Liver (tissue), 9 donors: ENCODE data around the gene COG7. TPM values are rescaled to one million over a fixed set of nuclear protein-coding genes. Genes with fewer than 3 reads are reported as not detected.

Source experiments
- DNase-seq: peaks from one replicate; pipeline ENCODE4 v3.0.0-alpha.2; 2017; ENCODE audit warnings: low spot score
- H3K27ac ChIP-seq, 2 donors: one replicate each; pipeline ENCODE4 v1.7.0; 2013; ENCODE audit warnings: inconsistent platforms in 2 of 2, low read length in 2 of 2, control low read depth in 1 of 2, low read depth in 1 of 2, mild to moderate bottlenecking in 1 of 2
- H3K27me3 ChIP-seq, 4 donors: one replicate each; pipeline versions ENCODE4 v1.6.1 to v1.7.0; 2013; ENCODE audit warnings: low read length in 3 of 4, inconsistent platforms in 1 of 4, mild to moderate bottlenecking in 1 of 4, moderate library complexity in 1 of 4; ENCODE audit not compliant: control insufficient read depth in 4 of 4, insufficient read depth in 4 of 4
- H3K36me3 ChIP-seq, 4 donors: one replicate each; pipeline versions ENCODE4 v1.6.1 to v1.7.0; 2013; ENCODE audit warnings: low read length in 3 of 4, mild to moderate bottlenecking in 3 of 4, low read depth in 1 of 4, moderate library complexity in 1 of 4; ENCODE audit not compliant: control insufficient read depth in 4 of 4, insufficient read depth in 3 of 4
- H3K4me1 ChIP-seq, 4 donors: one replicate each; pipeline versions ENCODE4 v1.6.1 to v1.7.0; 2013; ENCODE audit warnings: low read length in 3 of 4, mild to moderate bottlenecking in 3 of 4, moderate library complexity in 1 of 4; ENCODE audit not compliant: control insufficient read depth in 4 of 4, insufficient read depth in 4 of 4
- H3K4me3 ChIP-seq, 3 donors: one replicate each; pipeline versions ENCODE4 v1.6.1 to v1.7.0; 2013; ENCODE audit warnings: low read length in 3 of 3, control low read depth in 1 of 3, low read depth in 1 of 3, mild to moderate bottlenecking in 1 of 3
- H3K9ac ChIP-seq, 2 donors: one replicate each; pipeline ENCODE4 v1.7.0; 2013; ENCODE audit warnings: low read length in 2 of 2, mild to moderate bottlenecking in 2 of 2, moderate library complexity in 2 of 2, control low read depth in 1 of 2, low read depth in 1 of 2
- H3K9me3 ChIP-seq, 4 donors: one replicate each; pipeline versions ENCODE4 v1.6.1 to v1.7.0; 2013; ENCODE audit warnings: low read length in 3 of 4; ENCODE audit not compliant: control insufficient read depth in 4 of 4
- EGR1 ChIP-seq, 2 donors: IDR thresholded peaks; 2 replicates each; pipeline ENCODE4 v1.6.1; 2016 to 2018; ENCODE audit warnings: antibody characterized with exemption in 2 of 2, low read depth in 2 of 2
- FOXA1 ChIP-seq: IDR thresholded peaks from 2 replicates; pipeline ENCODE4 v1.6.1; 2016; ENCODE audit warnings: antibody characterized with exemption
- FOXA2 ChIP-seq: IDR thresholded peaks from 2 replicates; pipeline ENCODE4 v1.6.1; 2016; ENCODE audit warnings: antibody characterized with exemption
- GABPA ChIP-seq, 2 donors: IDR thresholded peaks in 1 of 2; conservative IDR thresholded peaks in 1 of 2; 2 replicates each; pipeline ENCODE4 v1.6.1; 2016; ENCODE audit warnings: antibody characterized with exemption in 2 of 2, mild to moderate bottlenecking in 1 of 2, moderate library complexity in 1 of 2
- HNF4A ChIP-seq, 2 donors: conservative IDR thresholded peaks; 2 replicates each; pipeline ENCODE4 v1.6.1; 2016; ENCODE audit warnings: antibody characterized with exemption in 2 of 2, mild to moderate bottlenecking in 2 of 2
- HNF4G ChIP-seq: IDR thresholded peaks from 2 replicates; pipeline ENCODE4 v1.6.1; 2016; ENCODE audit warnings: antibody characterized with exemption
- JUND ChIP-seq, 2 donors: IDR thresholded peaks; 2 replicates each; pipeline ENCODE4 v1.6.1; 2016; ENCODE audit warnings: antibody characterized with exemption in 2 of 2
- NR2F2 ChIP-seq: IDR thresholded peaks from 2 replicates; pipeline ENCODE4 v1.6.1; 2016; ENCODE audit warnings: antibody characterized with exemption
- RAD21 ChIP-seq, 2 donors: IDR thresholded peaks; 2 replicates each; pipeline ENCODE4 v1.6.1; 2016; ENCODE audit warnings: antibody characterized with exemption in 2 of 2, mild to moderate bottlenecking in 2 of 2
- RXRA ChIP-seq, 2 donors: IDR thresholded peaks; 2 replicates each; pipeline ENCODE4 v1.6.1; 2017 to 2018; ENCODE audit warnings: antibody characterized with exemption in 2 of 2, mild to moderate bottlenecking in 1 of 2
- SP1 ChIP-seq: IDR thresholded peaks from 2 replicates; pipeline ENCODE4 v1.6.1; 2018; ENCODE audit warnings: antibody characterized with exemption, mild to moderate bottlenecking
- TAF1 ChIP-seq: conservative IDR thresholded peaks from 2 replicates; pipeline ENCODE4 v1.6.1; 2016; ENCODE audit warnings: antibody characterized with exemption, mild to moderate bottlenecking
- YY1 ChIP-seq: IDR thresholded peaks from 2 replicates; pipeline ENCODE4 v1.6.1; 2016; ENCODE audit warnings: antibody characterized with exemption, mild to moderate bottlenecking
- WGBS: extraction: QIAGEN DNeasy Blood & Tissue Kit; methylation state at CpG from one replicate; pipeline ENCODE4 v1.1.7; 2013; 5-methylcytosine and 5-hydroxymethylcytosine counted together
- polyA plus RNA-seq, 2 donors: library from polyadenylated mRNA; stranded (reverse) in 1 of 2; unstranded in 1 of 2; fragments of 200-250 nt in 1 of 2; fragments of >200 nt in 1 of 2; fragmentation: Nextera tagmentation in 1 of 2; extraction: Ambion mirVana in 1 of 2; gene quantifications; one replicate each; pipeline versions ENCODE4 v1.2.1 to v1.2.3, GENCODE V29; 2013 to 2015
- total RNA-seq, 2 donors: library from RNA; depleted of rRNA; stranded (reverse); fragments of >200 nt; gene quantifications; one replicate each; pipeline ENCODE4 v1.2.3, GENCODE V29; 2014
- TF ChIP-seq, protein P1 (sequence below): IDR thresholded peaks from 2 replicates; pipeline ENCODE4 v1.6.1; 2016; ENCODE audit warnings: antibody characterized with exemption
- TF ChIP-seq, protein P2 (sequence below): IDR thresholded peaks from 2 replicates; pipeline ENCODE4 v1.6.1; 2016; ENCODE audit warnings: antibody characterized with exemption
- TF ChIP-seq, protein P3 (sequence below): fragments of 150-350 bp; IDR thresholded peaks from 2 replicates; pipeline ENCODE4 v1.5.1; 2017; ENCODE audit warnings: improper control_type of control experiment, low read depth, low read length; ENCODE audit not compliant: missing input control
- TF ChIP-seq, protein P4 (sequence below): IDR thresholded peaks from 2 replicates; pipeline ENCODE4 v1.6.1; 2016; ENCODE audit warnings: antibody characterized with exemption
- TF ChIP-seq, protein P5 (sequence below): IDR thresholded peaks from 2 replicates; pipeline ENCODE4 v1.6.1; 2016; ENCODE audit warnings: antibody characterized with exemption, mild to moderate bottlenecking
- donor health status: healthy.
- donor health status: healthy.
- donor health status: healthy.
- donor health status: healthy.
- donor health status: healthy.

Gene COG7
- total and polyA plus RNA-seq, 4 donors, result 5.1 to 11.4 (median 6.6) TPM

DNA sequence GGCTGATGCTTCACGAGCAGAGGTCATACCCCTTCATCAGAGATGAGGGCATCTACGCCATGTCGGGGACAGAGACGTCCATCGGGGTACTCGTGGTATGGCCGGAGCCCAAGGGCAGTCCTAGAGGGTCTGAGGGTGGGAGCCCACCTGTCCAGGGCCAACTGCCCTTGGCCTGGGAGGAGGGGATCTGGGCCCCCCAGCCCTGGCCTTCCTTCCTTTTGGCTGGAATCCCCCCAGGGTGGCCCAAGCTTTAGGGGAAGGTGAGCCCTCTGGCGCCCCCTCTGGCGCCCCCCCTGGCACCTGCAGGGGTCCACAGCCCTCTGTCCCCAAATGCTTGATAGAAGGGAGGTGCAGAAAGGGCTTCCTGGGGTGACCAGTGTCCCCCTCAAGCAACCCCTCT lies 81.6 kb downstream of the COG7 start:
- TF ChIP-seq TAF1, result no peak
- TF ChIP-seq, protein P1, sequence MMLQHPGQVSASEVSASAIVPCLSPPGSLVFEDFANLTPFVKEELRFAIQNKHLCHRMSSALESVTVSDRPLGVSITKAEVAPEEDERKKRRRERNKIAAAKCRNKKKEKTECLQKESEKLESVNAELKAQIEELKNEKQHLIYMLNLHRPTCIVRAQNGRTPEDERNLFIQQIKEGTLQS, result no peak
- Histone ChIP-seq H3K4me1 (no peaks in the 10 kb centered on the region), H3K36me3 (no peaks in the 10 kb centered on the region), H3K9ac (no peak overlapping the region), H3K4me3 (no peak overlapping the region), H3K27ac (no peak overlapping the region), H3K9me3 (no peaks in the 10 kb centered on the region), H3K27me3 (peaks cover 0 to 3% (median 1%) of the 10 kb centered on the region in 4 donors)
- WGBS, result 68% methylated on average over 9 of the region's 9 CpGs
- no peak for DNase-seq

DNA sequence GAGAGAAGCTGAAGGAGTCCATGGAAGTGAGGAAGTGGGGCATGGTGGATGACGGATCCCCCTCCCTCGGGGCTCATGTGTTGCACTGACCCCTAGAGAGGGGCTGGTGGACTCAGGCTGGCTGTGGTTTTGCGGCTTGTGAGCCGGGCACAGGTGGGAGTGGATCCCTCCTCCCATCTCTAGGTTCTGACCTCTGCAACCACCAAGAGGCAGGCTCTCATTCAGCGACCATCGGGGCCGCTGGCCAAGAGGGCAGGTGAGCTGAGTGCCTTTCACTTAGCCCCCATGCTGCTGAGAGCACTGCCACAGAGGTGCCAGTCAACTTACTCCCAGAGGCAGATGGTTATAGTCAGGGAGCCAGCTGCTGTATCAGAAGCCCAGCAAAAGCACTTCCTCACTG lies 83.6 kb downstream of the COG7 start:
- 56% methylated on average over 7 of the region's 7 CpGs for WGBS
- DNase-seq, result no peak

More for the DNA sequence above, 83.6 kb downstream of the COG7 start:
- Histone ChIP-seq H3K9ac (no peak overlapping the region), H3K36me3 (no peaks in the 10 kb centered on the region), H3K9me3 (no peaks in the 10 kb centered on the region), H3K4me3 (no peak overlapping the region), H3K27ac (no peak overlapping the region), H3K27me3 (peaks cover 0 to 3% (median 1%) of the 10 kb centered on the region in 4 donors), H3K4me1 (no peaks in the 10 kb centered on the region)
- TF ChIP-seq RXRA (IDR thresholded peaks at IDR 0.05), result no peak
- TF ChIP-seq, protein P2, sequence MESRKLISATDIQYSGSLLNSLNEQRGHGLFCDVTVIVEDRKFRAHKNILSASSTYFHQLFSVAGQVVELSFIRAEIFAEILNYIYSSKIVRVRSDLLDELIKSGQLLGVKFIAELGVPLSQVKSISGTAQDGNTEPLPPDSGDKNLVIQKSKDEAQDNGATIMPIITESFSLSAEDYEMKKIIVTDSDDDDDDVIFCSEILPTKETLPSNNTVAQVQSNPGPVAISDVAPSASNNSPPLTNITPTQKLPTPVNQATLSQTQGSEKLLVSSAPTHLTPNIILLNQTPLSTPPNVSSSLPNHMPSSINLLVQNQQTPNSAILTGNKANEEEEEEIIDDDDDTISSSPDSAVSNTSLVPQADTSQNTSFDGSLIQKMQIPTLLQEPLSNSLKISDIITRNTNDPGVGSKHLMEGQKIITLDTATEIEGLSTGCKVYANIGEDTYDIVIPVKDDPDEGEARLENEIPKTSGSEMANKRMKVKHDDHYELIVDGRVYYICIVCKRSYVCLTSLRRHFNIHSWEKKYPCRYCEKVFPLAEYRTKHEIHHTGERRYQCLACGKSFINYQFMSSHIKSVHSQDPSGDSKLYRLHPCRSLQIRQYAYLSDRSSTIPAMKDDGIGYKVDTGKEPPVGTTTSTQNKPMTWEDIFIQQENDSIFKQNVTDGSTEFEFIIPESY, result no peak
- TF ChIP-seq, protein P1, result no peak
- TF ChIP-seq RAD21 (IDR thresholded peaks at IDR 0.05), result no peak
- TF ChIP-seq HNF4G, result no peak
- TF ChIP-seq FOXA2, result no peak
- TF ChIP-seq EGR1 (IDR thresholded peaks at IDR 0.05; ENCODE audit: low read depth in 2 of 2), result no peak
- no peak for TF ChIP-seq GABPA (IDR thresholded peaks at IDR 0.05 in 1 of 2, conservative IDR thresholded peaks at IDR 0.05 in 1 of 2)
- TF ChIP-seq, protein P3, sequence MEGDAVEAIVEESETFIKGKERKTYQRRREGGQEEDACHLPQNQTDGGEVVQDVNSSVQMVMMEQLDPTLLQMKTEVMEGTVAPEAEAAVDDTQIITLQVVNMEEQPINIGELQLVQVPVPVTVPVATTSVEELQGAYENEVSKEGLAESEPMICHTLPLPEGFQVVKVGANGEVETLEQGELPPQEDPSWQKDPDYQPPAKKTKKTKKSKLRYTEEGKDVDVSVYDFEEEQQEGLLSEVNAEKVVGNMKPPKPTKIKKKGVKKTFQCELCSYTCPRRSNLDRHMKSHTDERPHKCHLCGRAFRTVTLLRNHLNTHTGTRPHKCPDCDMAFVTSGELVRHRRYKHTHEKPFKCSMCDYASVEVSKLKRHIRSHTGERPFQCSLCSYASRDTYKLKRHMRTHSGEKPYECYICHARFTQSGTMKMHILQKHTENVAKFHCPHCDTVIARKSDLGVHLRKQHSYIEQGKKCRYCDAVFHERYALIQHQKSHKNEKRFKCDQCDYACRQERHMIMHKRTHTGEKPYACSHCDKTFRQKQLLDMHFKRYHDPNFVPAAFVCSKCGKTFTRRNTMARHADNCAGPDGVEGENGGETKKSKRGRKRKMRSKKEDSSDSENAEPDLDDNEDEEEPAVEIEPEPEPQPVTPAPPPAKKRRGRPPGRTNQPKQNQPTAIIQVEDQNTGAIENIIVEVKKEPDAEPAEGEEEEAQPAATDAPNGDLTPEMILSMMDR, result no peak
- TF ChIP-seq FOXA1, result no peak
- no peak for TF ChIP-seq YY1
- TF ChIP-seq TAF1, result no peak
- TF ChIP-seq HNF4A (conservative IDR thresholded peaks at IDR 0.05), result no peak
- TF ChIP-seq, protein P4, sequence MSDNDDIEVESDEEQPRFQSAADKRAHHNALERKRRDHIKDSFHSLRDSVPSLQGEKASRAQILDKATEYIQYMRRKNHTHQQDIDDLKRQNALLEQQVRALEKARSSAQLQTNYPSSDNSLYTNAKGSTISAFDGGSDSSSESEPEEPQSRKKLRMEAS, result no peak
- TF ChIP-seq JUND (IDR thresholded peaks at IDR 0.05), result no peak
- TF ChIP-seq NR2F2, result no peak
- TF ChIP-seq, protein P5, sequence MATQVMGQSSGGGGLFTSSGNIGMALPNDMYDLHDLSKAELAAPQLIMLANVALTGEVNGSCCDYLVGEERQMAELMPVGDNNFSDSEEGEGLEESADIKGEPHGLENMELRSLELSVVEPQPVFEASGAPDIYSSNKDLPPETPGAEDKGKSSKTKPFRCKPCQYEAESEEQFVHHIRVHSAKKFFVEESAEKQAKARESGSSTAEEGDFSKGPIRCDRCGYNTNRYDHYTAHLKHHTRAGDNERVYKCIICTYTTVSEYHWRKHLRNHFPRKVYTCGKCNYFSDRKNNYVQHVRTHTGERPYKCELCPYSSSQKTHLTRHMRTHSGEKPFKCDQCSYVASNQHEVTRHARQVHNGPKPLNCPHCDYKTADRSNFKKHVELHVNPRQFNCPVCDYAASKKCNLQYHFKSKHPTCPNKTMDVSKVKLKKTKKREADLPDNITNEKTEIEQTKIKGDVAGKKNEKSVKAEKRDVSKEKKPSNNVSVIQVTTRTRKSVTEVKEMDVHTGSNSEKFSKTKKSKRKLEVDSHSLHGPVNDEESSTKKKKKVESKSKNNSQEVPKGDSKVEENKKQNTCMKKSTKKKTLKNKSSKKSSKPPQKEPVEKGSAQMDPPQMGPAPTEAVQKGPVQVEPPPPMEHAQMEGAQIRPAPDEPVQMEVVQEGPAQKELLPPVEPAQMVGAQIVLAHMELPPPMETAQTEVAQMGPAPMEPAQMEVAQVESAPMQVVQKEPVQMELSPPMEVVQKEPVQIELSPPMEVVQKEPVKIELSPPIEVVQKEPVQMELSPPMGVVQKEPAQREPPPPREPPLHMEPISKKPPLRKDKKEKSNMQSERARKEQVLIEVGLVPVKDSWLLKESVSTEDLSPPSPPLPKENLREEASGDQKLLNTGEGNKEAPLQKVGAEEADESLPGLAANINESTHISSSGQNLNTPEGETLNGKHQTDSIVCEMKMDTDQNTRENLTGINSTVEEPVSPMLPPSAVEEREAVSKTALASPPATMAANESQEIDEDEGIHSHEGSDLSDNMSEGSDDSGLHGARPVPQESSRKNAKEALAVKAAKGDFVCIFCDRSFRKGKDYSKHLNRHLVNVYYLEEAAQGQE, result no peak
- TF ChIP-seq SP1, result no peak
